ENCODE measurements around the gene ARMC6. TPM values are rescaled to one million over a fixed set of nuclear protein-coding genes. Genes with fewer than 3 reads are reported as not detected.

The ARMC6 gene
- total RNA-seq, 1 donor from 2014 or later: 27.0 TPM

DNA sequence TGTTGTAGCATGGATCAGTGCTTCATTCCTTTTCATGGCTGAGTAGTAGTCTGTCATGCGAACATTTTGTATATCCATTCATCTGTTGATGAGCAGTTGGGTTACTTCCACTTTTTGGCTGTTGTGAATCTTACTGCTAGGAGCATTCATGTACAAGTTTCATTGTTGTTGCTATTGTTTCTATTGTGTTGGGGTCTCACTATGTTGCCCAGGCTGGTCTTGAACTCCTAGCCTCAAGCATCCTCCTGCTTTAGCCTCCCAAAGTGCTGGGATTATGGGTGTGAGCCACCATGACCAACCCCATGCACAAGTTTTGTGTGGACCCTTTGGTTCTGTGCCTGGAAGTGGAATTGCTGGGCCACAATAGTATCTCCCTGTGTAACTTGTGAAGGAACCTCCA lies 46.2 kb downstream of the ARMC6 start:
- no peaks in the 10 kb centered on the region for H3K27me3 Mint-ChIP-seq (ENCODE audit: unreplicated experiment)
- H3K9me3 Mint-ChIP-seq (ENCODE audit: unreplicated experiment): no peaks in the 10 kb centered on the region
- no peak overlapping the region for H3K4me3 Mint-ChIP-seq (ENCODE audit: unreplicated experiment)
- no peak for DNase-seq (ENCODE audit: extremely low spot score, unreplicated experiment)
- H3K4me1 Mint-ChIP-seq (ENCODE audit: unreplicated experiment): no peaks in the 10 kb centered on the region
- TF ChIP-seq, protein P1, sequence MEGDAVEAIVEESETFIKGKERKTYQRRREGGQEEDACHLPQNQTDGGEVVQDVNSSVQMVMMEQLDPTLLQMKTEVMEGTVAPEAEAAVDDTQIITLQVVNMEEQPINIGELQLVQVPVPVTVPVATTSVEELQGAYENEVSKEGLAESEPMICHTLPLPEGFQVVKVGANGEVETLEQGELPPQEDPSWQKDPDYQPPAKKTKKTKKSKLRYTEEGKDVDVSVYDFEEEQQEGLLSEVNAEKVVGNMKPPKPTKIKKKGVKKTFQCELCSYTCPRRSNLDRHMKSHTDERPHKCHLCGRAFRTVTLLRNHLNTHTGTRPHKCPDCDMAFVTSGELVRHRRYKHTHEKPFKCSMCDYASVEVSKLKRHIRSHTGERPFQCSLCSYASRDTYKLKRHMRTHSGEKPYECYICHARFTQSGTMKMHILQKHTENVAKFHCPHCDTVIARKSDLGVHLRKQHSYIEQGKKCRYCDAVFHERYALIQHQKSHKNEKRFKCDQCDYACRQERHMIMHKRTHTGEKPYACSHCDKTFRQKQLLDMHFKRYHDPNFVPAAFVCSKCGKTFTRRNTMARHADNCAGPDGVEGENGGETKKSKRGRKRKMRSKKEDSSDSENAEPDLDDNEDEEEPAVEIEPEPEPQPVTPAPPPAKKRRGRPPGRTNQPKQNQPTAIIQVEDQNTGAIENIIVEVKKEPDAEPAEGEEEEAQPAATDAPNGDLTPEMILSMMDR (IDR thresholded peaks at IDR 0.05): no peak
- H3K36me3 Mint-ChIP-seq (ENCODE audit: unreplicated experiment): no peaks in the 10 kb centered on the region
- H3K27ac Mint-ChIP-seq (ENCODE audit: unreplicated experiment): no peak overlapping the region

DNA sequence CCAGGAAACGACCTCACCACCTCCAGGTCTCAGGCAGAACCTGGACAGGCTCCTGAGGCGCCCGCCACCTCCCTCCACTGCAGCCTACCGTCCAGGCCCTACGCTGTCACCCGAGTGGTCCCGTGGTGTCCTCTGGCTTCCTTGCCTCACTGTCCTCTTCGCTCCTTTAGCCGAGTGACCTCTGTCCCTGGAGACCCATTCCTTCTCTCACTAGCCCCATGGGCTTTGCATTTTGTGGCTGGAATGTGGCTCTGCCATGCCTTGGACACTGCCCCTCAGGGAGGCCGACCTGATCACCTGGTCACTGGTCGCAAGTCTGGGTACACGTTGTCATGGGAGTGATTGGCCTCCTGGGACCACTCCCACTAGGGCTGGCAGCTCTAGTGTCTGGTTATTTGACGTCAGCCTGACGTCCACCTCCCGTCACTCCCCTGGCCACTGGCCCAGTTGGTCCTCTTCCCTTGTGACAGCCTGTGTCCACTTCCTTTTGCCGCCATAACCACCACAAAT lies 48.3 kb downstream of the ARMC6 start:
- no peak for DNase-seq (ENCODE audit: extremely low spot score, unreplicated experiment)
- no peak overlapping the region for H3K4me3 Mint-ChIP-seq (ENCODE audit: unreplicated experiment)
- no peak overlapping the region for H3K27ac Mint-ChIP-seq (ENCODE audit: unreplicated experiment)
- no peaks in the 10 kb centered on the region for H3K36me3 Mint-ChIP-seq (ENCODE audit: unreplicated experiment)
- TF ChIP-seq, protein P1 (IDR thresholded peaks at IDR 0.05): no peak
- H3K4me1 Mint-ChIP-seq (ENCODE audit: unreplicated experiment): no peaks in the 10 kb centered on the region
- H3K27me3 Mint-ChIP-seq (ENCODE audit: unreplicated experiment): no peaks in the 10 kb centered on the region
- no peaks in the 10 kb centered on the region for H3K9me3 Mint-ChIP-seq (ENCODE audit: unreplicated experiment)

DNA sequence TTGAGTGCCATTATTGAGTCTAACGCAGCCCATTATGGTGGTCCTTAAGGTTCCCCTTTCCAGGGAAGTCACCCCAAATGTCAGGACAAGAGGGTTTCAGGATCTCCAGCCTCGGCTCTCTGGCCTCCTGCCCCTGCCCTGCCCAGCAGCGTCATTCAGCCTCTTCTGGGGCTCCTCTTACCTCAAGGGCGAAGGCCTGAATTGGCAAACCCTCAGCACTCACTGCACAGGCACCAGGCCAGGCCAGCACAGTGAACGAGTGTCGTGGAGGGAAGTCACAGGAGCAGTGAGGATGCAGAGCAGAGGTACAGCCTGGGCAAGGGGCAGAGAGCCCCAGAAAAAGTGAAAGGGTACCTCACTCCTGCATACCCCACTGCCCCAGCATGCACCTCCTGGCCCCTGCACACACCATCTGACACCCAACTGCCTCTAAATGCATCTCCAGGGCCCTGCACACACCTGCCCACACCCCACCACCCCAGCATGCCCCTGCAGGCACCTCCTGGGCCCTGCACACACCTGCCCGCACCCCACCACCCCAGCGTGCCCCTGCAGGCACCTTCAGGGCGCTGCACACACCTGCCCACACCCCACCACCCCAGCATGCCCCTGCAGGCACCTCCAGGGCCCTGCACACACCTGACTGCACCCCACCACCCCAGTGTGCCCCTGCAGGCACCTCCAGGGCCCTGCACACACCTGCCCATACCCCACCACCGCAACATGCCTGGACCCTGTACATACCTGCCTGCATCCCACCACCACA lies 50.2 kb downstream of the ARMC6 start:
- H3K4me1 Mint-ChIP-seq (ENCODE audit: unreplicated experiment): no peaks in the 10 kb centered on the region
- no peak overlapping the region for H3K27ac Mint-ChIP-seq (ENCODE audit: unreplicated experiment)
- H3K36me3 Mint-ChIP-seq (ENCODE audit: unreplicated experiment): no peaks in the 10 kb centered on the region
- DNase-seq (ENCODE audit: extremely low spot score, unreplicated experiment): no peak
- H3K4me3 Mint-ChIP-seq (ENCODE audit: unreplicated experiment): no peak overlapping the region
- TF ChIP-seq, protein P1 (IDR thresholded peaks at IDR 0.05): no peak
- no peaks in the 10 kb centered on the region for H3K27me3 Mint-ChIP-seq (ENCODE audit: unreplicated experiment)
- no peaks in the 10 kb centered on the region for H3K9me3 Mint-ChIP-seq (ENCODE audit: unreplicated experiment)

DNA sequence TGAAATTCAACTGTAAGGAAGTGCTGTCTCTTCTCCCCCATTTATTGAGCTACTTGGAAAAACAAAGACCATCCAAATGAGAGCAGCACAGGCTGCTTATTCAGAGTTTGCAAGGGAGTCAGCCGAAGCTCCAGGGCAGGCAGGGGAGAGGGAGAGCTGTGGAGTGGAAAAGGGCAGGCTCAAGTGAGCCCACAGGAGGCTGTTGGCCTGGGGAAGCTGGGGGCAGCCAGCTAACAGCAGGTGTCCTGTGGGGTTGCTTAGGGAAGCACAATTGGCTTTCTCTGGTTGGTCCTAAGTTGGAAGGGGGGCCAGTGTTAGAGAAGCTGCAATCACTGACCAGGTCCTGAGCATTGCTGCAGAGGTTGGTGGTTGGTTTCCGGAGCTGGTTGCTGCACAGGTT lies 54.3 kb downstream of the ARMC6 start:
- Mint-ChIP-seq H3K4me1 (ENCODE audit: unreplicated experiment) (no peaks in the 10 kb centered on the region), H3K4me3 (ENCODE audit: unreplicated experiment) (no peak overlapping the region), H3K27me3 (ENCODE audit: unreplicated experiment) (no peaks in the 10 kb centered on the region), H3K27ac (ENCODE audit: unreplicated experiment) (no peak overlapping the region), H3K9me3 (ENCODE audit: unreplicated experiment) (no peaks in the 10 kb centered on the region), H3K36me3 (ENCODE audit: unreplicated experiment) (no peaks in the 10 kb centered on the region)
- DNase-seq (ENCODE audit: extremely low spot score, unreplicated experiment): no peak
- TF ChIP-seq, protein P1 (IDR thresholded peaks at IDR 0.05): no peak

DNA sequence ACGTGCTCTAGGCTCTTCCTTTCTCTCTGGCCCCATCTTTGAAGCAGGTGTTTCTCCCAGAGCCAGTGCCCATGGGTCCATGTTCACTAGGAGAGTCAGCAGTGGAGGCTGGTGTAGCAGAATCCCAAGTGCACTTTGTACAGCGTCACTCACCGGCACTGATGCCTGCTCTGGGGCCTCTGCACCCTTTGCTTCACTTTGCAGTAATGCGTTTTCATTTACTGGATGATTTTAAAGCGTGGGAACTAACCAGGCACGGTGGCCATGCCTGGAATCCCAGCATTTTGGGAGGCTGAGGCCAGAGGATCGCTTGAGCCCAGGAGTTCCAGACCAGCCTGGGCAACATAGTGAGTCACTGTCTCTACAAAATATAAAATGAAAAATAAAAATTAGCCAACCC lies 61.1 kb downstream of the ARMC6 start:
- Mint-ChIP-seq H3K4me3 (ENCODE audit: unreplicated experiment) (no peak overlapping the region), H3K36me3 (ENCODE audit: unreplicated experiment) (peaks cover 3% of the 10 kb centered on the region), H3K27ac (ENCODE audit: unreplicated experiment) (no peak overlapping the region), H3K9me3 (ENCODE audit: unreplicated experiment) (no peaks in the 10 kb centered on the region), H3K27me3 (ENCODE audit: unreplicated experiment) (no peaks in the 10 kb centered on the region), H3K4me1 (ENCODE audit: unreplicated experiment) (no peaks in the 10 kb centered on the region)
- TF ChIP-seq, protein P1 (IDR thresholded peaks at IDR 0.05): no peak
- DNase-seq (ENCODE audit: extremely low spot score, unreplicated experiment): no peak
